RWPE2 (cell line): ENCODE data around the gene TCF12.

Source experiments
- ATAC-seq: fragments of 200-7000 bp; cut with Tn5 transposase; 3 replicates; pipeline ENCODE4 v1.9.1; 2021; ENCODE audit warnings: low read depth
- DNase-seq: peaks from one replicate; pipeline ENCODE4 v3.0.0-alpha.2; 2020; ENCODE audit warnings: low spot score
- H3K27ac ChIP-seq: fragments of 450-650 bp; 2 replicates; pipeline ENCODE4 v1.5.1; 2017; ENCODE audit warnings: mild to moderate bottlenecking; ENCODE audit not compliant: poor library complexity, severe bottlenecking
- H3K27me3 ChIP-seq: fragments of 250-450 bp; sonication (Bioruptor Pico); 2 replicates; pipeline ENCODE4 v1.5.1; 2021; ENCODE audit warnings: mild to moderate bottlenecking, moderate library complexity; ENCODE audit not compliant: insufficient read depth, poor library complexity, severe bottlenecking
- H3K36me3 ChIP-seq: fragments of 250-450 bp; sonication (Bioruptor Pico); 2 replicates; pipeline ENCODE4 v1.5.1; 2020; ENCODE audit warnings: low read depth, mild to moderate bottlenecking, moderate library complexity
- H3K4me1 ChIP-seq: fragments of 250-450 bp; sonication (Bioruptor Pico); 2 replicates; pipeline ENCODE4 v1.5.1; 2021; ENCODE audit warnings: mild to moderate bottlenecking, moderate library complexity; ENCODE audit not compliant: insufficient read depth, poor library complexity, severe bottlenecking
- H3K4me3 ChIP-seq: fragments of 250-450 bp; sonication (Bioruptor Pico); 2 replicates; pipeline ENCODE4 v1.5.1; 2021; ENCODE audit warnings: mild to moderate bottlenecking, moderate library complexity; ENCODE audit not compliant: severe bottlenecking
- H3K9me3 ChIP-seq: fragments of 250-450 bp; sonication (Bioruptor Pico); 2 replicates; pipeline ENCODE4 v1.5.1; 2021; ENCODE audit warnings: mild to moderate bottlenecking, moderate library complexity; ENCODE audit not compliant: severe bottlenecking
- CTCF ChIP-seq: fragments of 450-650 bp; IDR thresholded peaks from one replicate; pipeline ENCODE4 v1.5.1; 2017; ENCODE audit warnings: mild to moderate bottlenecking, moderate library complexity; ENCODE audit not compliant: poor library complexity, severe bottlenecking

The TCF12 gene

GRCh38 chr15:57028176-57028575 is 109.7 kb downstream of the TCF12 start:
- H3K4me1 ChIP-seq, result peaks cover 25% of the 10 kb centered on the region
- H3K27me3 ChIP-seq, result no peaks in the 10 kb centered on the region
- no peak overlapping the region for H3K4me3 ChIP-seq
- no peaks in the 10 kb centered on the region for H3K9me3 ChIP-seq
- no peak for ATAC-seq
- DNase-seq, result no peak
- no peaks in the 10 kb centered on the region for H3K36me3 ChIP-seq
- TF ChIP-seq CTCF, result no peak
- no peak overlapping the region for H3K27ac ChIP-seq

DNA sequence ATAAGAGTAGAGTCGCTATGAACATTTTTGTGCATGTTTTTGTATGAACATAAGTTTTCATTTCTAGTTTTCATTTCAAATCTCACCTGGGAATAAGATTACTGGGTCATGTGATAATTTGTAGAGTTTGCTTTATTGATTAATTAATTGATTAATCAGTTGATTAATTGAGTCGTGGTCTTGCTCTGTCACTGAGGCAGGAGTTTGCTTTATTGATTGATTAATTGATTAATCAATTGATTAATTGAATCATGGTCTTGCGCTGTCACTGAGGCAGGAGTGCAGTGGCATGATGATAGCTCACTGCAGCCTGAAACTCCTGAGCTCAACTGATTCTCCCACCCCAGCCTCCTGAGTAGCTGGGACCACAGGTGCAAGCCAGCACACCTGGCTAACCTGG is 111.6 kb downstream of the TCF12 start:
- Histone ChIP-seq H3K4me3 (no peak overlapping the region), H3K4me1 (peaks cover 25% of the 10 kb centered on the region)
- no peak for TF ChIP-seq CTCF

GRCh38 chr15:57031082-57031481 is 112.6 kb downstream of the TCF12 start:
- Histone ChIP-seq H3K36me3 (no peaks in the 10 kb centered on the region), H3K9me3 (no peaks in the 10 kb centered on the region), H3K27ac (no peak overlapping the region), H3K4me1 (peaks cover 15% of the 10 kb centered on the region), H3K4me3 (no peak overlapping the region), H3K27me3 (no peaks in the 10 kb centered on the region)
- no peak for TF ChIP-seq CTCF
- ATAC-seq, result no peak
- DNase-seq, result no peak

More for the DNA sequence above, 111.6 kb downstream of the TCF12 start:
- H3K9me3 ChIP-seq, result no peaks in the 10 kb centered on the region
- no peak for ATAC-seq
- no peaks in the 10 kb centered on the region for H3K36me3 ChIP-seq
- no peak for DNase-seq
- H3K27me3 ChIP-seq, result no peaks in the 10 kb centered on the region
- H3K27ac ChIP-seq, result no peak overlapping the region

DNA sequence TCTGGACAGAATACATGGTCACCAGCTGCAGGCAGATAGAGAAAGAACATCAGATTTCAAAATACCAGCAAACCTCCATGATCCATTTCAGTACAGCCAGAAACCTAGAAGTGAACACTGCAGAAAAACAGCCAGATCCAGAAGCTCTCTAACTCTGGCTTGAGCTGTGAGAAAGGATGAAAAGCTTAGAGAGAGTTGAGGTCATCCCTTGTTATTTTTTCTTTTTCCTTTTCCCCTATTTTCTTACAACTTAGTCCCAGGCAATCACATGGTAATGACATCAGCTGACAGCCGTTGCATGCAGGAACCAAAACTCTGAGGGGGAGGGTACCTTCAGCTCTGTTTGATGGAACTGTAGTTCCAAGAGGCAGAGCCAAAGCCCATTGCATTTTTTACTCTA is 113.2 kb downstream of the TCF12 start:
- no peak for TF ChIP-seq CTCF

DNA sequence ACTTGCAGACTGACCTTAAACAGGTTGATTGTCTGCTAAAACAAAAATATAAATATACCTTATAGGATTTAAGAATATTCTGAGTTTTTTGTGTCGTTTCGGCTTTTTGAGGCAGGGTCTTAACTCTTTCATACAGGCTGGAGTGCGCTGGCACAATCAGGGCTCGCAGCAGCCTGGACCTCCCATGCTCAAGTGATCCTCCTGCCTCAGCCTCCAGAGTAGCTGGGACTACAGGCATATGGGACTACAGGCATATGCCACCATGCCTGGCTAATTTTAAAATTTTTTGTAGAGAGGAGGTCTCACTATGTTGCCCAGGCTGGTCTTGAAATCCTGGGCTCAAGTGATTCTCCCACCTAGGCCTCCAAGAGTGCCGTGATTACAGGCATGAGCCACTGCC is 113.9 kb downstream of the TCF12 start:
- no peak for TF ChIP-seq CTCF
- Histone ChIP-seq H3K9me3 (no peaks in the 10 kb centered on the region), H3K27me3 (no peaks in the 10 kb centered on the region), H3K36me3 (no peaks in the 10 kb centered on the region), H3K4me1 (peaks cover 11% of the 10 kb centered on the region), H3K27ac (no peak overlapping the region), H3K4me3 (no peak overlapping the region)
- ATAC-seq, result no peak
- no peak for DNase-seq

More for the DNA sequence above, 113.2 kb downstream of the TCF12 start:
- Histone ChIP-seq H3K36me3 (no peaks in the 10 kb centered on the region), H3K27me3 (no peaks in the 10 kb centered on the region), H3K9me3 (no peaks in the 10 kb centered on the region), H3K27ac (no peak overlapping the region), H3K4me1 (peaks cover 11% of the 10 kb centered on the region), H3K4me3 (no peak overlapping the region)
- DNase-seq (no peak), ATAC-seq (no peak)
